SK-N-SH treated with all-trans-retinoic acid at 6 μM for 48 hours (cell line): ENCODE data around the gene RUVBL2.

Experiments
- ATAC-seq: fragments of 200-7000 bp; cut with Tn5 transposase; 3 replicates; pipeline ENCODE4 v1.9.1; 2020; ENCODE audit warnings: mild to moderate bottlenecking, moderate library complexity
- ARNTL ChIP-seq: fragments of 450-650 bp; formaldehyde crosslinking; IDR thresholded peaks from 2 replicates; pipeline ENCODE4 v1.5.0; 2020; ENCODE audit warnings: low read depth, mild to moderate bottlenecking, moderate library complexity, borderline replicate concordance
- ESRRG ChIP-seq: fragments of 250-450 bp; sonication (Bioruptor Pico); IDR thresholded peaks from 2 replicates; pipeline ENCODE4 v1.6.1; 2021; ENCODE audit warnings: mild to moderate bottlenecking
- ISL1 ChIP-seq: fragments of 250-450 bp; sonication (Bioruptor Pico); IDR thresholded peaks from 2 replicates; pipeline ENCODE4 v2.1.2; 2022; ENCODE audit warnings: mild to moderate bottlenecking, moderate library complexity
- OSR1 ChIP-seq: fragments of 250-450 bp; sonication (Bioruptor Pico); IDR thresholded peaks from 2 replicates; pipeline ENCODE4 v1.8.0; 2022; ENCODE audit warnings: moderate library complexity, mild to moderate bottlenecking, inconsistent platforms
- RARB ChIP-seq: fragments of 250-450 bp; sonication (Bioruptor Pico); IDR thresholded peaks from 2 replicates; pipeline ENCODE4 v1.8.0; 2021; ENCODE audit warnings: mild to moderate bottlenecking, moderate library complexity
- SNAI2 ChIP-seq: fragments of 250-450 bp; sonication (Bioruptor Pico); IDR thresholded peaks from 2 replicates; pipeline ENCODE4 v1.5.0; 2020; ENCODE audit warnings: mild to moderate bottlenecking, moderate library complexity
- TCF4 ChIP-seq: fragments of 250-450 bp; sonication (Bioruptor Pico); IDR thresholded peaks from 2 replicates; pipeline ENCODE4 v1.8.0; 2021; ENCODE audit warnings: mild to moderate bottlenecking, moderate library complexity, borderline replicate concordance
- TOX ChIP-seq: fragments of 250-450 bp; sonication (Bioruptor Pico); IDR thresholded peaks from 2 replicates; pipeline ENCODE4 v1.8.0; 2021; ENCODE audit warnings: mild to moderate bottlenecking, moderate library complexity, borderline replicate concordance
- ZC3H10 ChIP-seq: fragments of 250-450 bp; sonication (Bioruptor Pico); IDR thresholded peaks from 2 replicates; pipeline ENCODE4 v1.5.1; 2021; ENCODE audit warnings: mild to moderate bottlenecking, moderate library complexity
- ZNF565 ChIP-seq: fragments of 450-650 bp; formaldehyde crosslinking; conservative IDR thresholded peaks from 2 replicates; pipeline ENCODE4 v1.5.0; 2020; ENCODE audit warnings: low read depth, mild to moderate bottlenecking, moderate library complexity
- ZNF8 ChIP-seq: fragments of 450-650 bp; formaldehyde crosslinking; IDR thresholded peaks from 2 replicates; pipeline ENCODE4 v1.5.0; 2020; ENCODE audit warnings: mild to moderate bottlenecking, moderate library complexity
- TF ChIP-seq, protein P1 (sequence below): fragments of 250-450 bp; sonication (Bioruptor Pico); IDR thresholded peaks from 2 replicates; pipeline ENCODE4 v1.5.1; 2021; ENCODE audit warnings: mild to moderate bottlenecking, moderate library complexity
- TF ChIP-seq, protein P2 (sequence below): fragments of 250-450 bp; sonication (Bioruptor Pico); IDR thresholded peaks from 2 replicates; pipeline ENCODE4 v1.8.0; 2020; ENCODE audit warnings: mild to moderate bottlenecking, moderate library complexity, borderline replicate concordance
- TF ChIP-seq, protein P3 (sequence below): fragments of 250-450 bp; sonication (Bioruptor Pico); IDR thresholded peaks from 2 replicates; pipeline ENCODE4 v1.5.1; 2020; ENCODE audit warnings: low read depth, mild to moderate bottlenecking, moderate library complexity
- TF ChIP-seq, protein P4 (sequence below): fragments of 250-450 bp; sonication (Bioruptor Pico); IDR thresholded peaks from 2 replicates; pipeline ENCODE4 v1.8.0; 2021; ENCODE audit warnings: low read depth, mild to moderate bottlenecking, moderate library complexity, borderline replicate concordance
- TF ChIP-seq, protein P5 (sequence below): fragments of 250-450 bp; sonication (Bioruptor Pico); IDR thresholded peaks from 2 replicates; pipeline ENCODE4 v1.5.0; 2020; ENCODE audit warnings: mild to moderate bottlenecking, moderate library complexity

RUVBL2 gene

DNA sequence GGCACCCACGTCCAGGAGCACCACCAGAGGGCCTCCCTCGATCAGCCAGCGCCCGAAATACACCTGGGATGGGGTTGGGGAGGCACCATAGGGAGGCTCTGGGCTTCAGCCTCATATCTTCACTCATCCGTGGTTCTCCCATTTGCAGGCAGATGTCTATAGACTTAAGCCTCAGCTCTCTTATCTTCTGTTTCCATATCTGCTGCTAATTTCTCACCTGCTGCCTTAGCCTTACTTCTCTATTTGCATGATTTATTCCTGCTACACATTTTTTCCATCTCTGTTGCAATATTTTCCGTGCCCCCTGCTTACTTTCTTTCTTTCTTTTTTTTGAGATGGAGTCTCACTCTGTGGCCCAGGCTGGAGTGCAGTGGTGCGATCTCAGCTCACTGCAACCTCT lies 6.4 kb upstream of the RUVBL2 start:
- TF ChIP-seq, protein P1, sequence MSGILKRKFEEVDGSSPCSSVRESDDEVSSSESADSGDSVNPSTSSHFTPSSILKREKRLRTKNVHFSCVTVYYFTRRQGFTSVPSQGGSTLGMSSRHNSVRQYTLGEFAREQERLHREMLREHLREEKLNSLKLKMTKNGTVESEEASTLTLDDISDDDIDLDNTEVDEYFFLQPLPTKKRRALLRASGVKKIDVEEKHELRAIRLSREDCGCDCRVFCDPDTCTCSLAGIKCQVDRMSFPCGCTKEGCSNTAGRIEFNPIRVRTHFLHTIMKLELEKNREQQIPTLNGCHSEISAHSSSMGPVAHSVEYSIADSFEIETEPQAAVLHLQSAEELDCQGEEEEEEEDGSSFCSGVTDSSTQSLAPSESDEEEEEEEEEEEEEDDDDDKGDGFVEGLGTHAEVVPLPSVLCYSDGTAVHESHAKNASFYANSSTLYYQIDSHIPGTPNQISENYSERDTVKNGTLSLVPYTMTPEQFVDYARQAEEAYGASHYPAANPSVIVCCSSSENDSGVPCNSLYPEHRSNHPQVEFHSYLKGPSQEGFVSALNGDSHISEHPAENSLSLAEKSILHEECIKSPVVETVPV (CRISPR knock-in tag): no peak
- no peak for TF ChIP-seq ARNTL (CRISPR knock-in tag)
- ATAC-seq: no peak

DNA sequence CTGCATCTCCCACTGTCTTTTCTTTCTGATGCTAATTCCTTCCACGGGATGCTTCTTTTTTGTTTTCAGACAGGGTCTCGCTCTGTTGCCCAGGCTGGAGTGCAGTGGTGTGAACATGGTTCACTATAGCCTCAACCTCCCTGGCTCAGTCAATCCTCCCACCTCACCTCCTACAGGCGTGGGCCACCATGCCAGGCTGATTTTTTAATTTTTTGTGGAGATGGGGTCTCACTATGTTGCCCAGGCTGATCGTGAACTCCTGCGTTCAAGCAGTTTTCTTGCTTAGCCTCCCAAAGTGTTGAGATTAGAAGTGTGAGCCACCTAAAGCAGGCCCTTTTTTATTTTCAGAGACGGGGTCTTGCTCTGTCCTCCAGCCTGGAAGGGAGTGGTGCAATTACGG lies 5.4 kb upstream of the RUVBL2 start:
- TF ChIP-seq ZC3H10 (no peak), ZNF565 (CRISPR knock-in tag) (no peak), TCF4 (CRISPR knock-in tag) (no peak), OSR1 (CRISPR knock-in tag) (no peak), ZNF8 (CRISPR knock-in tag) (no peak)
- TF ChIP-seq, protein P2, sequence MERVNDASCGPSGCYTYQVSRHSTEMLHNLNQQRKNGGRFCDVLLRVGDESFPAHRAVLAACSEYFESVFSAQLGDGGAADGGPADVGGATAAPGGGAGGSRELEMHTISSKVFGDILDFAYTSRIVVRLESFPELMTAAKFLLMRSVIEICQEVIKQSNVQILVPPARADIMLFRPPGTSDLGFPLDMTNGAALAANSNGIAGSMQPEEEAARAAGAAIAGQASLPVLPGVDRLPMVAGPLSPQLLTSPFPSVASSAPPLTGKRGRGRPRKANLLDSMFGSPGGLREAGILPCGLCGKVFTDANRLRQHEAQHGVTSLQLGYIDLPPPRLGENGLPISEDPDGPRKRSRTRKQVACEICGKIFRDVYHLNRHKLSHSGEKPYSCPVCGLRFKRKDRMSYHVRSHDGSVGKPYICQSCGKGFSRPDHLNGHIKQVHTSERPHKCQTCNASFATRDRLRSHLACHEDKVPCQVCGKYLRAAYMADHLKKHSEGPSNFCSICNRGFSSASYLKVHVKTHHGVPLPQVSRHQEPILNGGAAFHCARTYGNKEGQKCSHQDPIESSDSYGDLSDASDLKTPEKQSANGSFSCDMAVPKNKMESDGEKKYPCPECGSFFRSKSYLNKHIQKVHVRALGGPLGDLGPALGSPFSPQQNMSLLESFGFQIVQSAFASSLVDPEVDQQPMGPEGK (CRISPR knock-in tag): no peak
- TF ChIP-seq, protein P3, sequence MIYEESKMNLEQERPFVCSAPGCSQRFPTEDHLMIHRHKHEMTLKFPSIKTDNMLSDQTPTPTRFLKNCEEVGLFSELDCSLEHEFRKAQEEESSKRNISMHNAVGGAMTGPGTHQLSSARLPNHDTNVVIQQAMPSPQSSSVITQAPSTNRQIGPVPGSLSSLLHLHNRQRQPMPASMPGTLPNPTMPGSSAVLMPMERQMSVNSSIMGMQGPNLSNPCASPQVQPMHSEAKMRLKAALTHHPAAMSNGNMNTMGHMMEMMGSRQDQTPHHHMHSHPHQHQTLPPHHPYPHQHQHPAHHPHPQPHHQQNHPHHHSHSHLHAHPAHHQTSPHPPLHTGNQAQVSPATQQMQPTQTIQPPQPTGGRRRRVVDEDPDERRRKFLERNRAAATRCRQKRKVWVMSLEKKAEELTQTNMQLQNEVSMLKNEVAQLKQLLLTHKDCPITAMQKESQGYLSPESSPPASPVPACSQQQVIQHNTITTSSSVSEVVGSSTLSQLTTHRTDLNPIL (CRISPR knock-in tag): no peak
- TF ChIP-seq, protein P4, sequence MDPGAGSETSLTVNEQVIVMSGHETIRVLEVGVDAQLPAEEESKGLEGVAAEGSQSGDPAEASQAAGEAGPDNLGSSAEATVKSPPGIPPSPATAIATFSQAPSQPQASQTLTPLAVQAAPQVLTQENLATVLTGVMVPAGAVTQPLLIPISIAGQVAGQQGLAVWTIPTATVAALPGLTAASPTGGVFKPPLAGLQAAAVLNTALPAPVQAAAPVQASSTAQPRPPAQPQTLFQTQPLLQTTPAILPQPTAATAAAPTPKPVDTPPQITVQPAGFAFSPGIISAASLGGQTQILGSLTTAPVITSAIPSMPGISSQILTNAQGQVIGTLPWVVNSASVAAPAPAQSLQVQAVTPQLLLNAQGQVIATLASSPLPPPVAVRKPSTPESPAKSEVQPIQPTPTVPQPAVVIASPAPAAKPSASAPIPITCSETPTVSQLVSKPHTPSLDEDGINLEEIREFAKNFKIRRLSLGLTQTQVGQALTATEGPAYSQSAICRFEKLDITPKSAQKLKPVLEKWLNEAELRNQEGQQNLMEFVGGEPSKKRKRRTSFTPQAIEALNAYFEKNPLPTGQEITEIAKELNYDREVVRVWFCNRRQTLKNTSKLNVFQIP (CRISPR knock-in tag): no peak
- no peak for ATAC-seq

DNA sequence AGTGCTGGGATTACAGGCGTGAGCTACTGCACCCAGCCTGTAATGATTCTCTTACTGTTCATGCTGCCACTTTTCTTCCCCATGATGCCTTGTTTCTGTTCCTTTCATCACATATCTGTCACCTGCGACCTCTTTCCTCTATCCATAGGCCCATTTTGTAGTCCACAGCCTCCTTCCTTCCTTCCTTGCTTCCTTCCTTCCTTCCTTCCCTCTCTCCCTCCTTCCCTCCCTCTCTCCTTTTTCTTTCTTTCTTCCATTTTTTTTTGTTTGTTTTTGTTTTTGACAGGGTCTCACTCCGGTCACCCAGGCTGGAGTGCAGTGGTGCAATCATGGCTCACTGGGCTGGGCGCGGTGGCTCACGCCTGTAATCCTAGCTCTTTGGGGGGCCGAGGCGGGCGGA lies 4.8 kb upstream of the RUVBL2 start:
- TF ChIP-seq, protein P4 (CRISPR knock-in tag): no peak
- no peak for TF ChIP-seq ISL1 (CRISPR knock-in tag)

DNA sequence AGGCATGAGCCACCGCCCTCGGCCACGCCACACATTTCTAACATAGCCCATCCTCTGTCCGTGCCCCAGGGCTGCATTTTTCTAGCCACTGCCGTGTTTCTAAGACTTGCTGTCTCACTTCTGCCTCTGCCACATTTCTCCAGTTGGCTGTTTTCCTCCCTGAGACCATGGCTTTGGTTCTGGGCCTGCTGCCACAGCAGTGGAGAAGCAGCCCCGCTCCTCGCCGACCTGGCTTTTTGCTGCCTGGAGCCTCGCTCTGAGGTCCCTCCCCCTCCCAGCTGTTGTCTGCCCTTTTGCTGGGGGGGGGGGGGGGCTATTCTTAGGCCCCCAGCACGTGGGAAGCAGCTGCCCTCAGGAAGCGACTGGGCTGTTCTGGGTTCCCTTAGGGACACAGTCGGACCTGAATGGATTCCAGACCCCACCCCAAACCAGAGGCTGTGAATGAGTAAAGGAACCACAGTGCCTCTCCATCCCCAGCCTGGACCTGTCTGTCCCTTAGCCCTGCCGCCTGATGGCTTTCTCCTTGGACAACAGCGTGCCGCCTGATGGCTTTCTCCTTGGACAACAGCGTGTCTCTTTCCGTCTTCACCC lies 3.9 kb upstream of the RUVBL2 start:
- TF ChIP-seq, protein P5, sequence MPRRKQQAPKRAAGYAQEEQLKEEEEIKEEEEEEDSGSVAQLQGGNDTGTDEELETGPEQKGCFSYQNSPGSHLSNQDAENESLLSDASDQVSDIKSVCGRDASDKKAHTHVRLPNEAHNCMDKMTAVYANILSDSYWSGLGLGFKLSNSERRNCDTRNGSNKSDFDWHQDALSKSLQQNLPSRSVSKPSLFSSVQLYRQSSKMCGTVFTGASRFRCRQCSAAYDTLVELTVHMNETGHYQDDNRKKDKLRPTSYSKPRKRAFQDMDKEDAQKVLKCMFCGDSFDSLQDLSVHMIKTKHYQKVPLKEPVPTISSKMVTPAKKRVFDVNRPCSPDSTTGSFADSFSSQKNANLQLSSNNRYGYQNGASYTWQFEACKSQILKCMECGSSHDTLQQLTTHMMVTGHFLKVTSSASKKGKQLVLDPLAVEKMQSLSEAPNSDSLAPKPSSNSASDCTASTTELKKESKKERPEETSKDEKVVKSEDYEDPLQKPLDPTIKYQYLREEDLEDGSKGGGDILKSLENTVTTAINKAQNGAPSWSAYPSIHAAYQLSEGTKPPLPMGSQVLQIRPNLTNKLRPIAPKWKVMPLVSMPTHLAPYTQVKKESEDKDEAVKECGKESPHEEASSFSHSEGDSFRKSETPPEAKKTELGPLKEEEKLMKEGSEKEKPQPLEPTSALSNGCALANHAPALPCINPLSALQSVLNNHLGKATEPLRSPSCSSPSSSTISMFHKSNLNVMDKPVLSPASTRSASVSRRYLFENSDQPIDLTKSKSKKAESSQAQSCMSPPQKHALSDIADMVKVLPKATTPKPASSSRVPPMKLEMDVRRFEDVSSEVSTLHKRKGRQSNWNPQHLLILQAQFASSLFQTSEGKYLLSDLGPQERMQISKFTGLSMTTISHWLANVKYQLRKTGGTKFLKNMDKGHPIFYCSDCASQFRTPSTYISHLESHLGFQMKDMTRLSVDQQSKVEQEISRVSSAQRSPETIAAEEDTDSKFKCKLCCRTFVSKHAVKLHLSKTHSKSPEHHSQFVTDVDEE (CRISPR knock-in tag): no peak
- no peak for TF ChIP-seq RARB
- no peak for TF ChIP-seq ESRRG (CRISPR knock-in tag)
- no peak for TF ChIP-seq ZNF8 (CRISPR knock-in tag)
- TF ChIP-seq SNAI2 (CRISPR knock-in tag): no peak
- TF ChIP-seq, protein P4 (CRISPR knock-in tag): no peak
- TF ChIP-seq, protein P3 (CRISPR knock-in tag): no peak
- no peak for TF ChIP-seq TOX (CRISPR knock-in tag)
- no peak for ATAC-seq

More for the DNA sequence above, 4.8 kb upstream of the RUVBL2 start:
- no peak for ATAC-seq
